Measurements from ENCODE around the gene LCMT1.

DNA sequence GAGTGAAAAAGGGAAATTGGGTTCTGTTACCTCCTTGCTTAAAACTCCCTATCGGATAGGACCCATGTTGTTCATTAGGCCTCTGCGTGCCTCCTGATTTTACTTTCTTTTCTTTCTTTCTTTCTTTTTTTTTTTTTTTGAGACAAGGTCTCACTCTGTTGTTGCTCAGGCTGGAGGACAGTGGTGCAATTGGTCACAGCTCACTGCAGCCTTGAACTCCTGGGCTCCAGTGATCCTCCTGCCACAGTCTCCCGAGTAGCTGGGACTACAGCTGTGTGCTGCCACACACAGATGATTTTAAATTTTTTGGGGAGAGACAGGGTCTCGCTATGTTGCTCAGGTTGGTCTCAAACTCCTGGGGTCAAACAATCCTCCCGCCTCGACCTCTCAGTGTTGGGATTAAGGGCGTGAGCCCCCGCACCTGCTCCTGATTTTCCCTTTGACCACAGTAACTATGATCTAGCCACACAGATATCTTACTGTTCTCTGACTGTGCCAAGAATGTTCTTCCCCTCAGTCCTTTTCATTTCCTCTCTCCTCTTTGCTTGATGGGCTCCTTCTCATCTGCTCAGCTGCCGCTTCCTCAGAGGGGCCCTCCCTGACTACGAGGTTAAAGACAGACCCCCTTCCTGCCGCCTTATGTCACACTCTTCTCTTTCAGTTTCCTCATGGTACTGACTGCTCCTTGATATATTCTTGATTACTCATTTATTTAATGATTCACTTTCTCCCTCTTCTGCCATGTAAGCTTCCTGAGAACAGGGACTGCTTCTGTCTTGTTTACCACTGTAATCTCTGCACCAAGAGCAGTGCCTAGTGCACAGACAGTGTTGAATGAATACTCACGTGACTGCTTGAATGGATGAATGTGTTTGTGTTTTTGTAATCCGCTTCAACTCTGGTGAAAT, 44.3 kb downstream of the LCMT1 start:
- TF ChIP-seq EZH2 (IDR thresholded peaks at IDR 0.05; ENCODE audit: borderline replicate concordance, low read depth, low read length, severe bottlenecking), result no peak
- TF ChIP-seq, protein P1, sequence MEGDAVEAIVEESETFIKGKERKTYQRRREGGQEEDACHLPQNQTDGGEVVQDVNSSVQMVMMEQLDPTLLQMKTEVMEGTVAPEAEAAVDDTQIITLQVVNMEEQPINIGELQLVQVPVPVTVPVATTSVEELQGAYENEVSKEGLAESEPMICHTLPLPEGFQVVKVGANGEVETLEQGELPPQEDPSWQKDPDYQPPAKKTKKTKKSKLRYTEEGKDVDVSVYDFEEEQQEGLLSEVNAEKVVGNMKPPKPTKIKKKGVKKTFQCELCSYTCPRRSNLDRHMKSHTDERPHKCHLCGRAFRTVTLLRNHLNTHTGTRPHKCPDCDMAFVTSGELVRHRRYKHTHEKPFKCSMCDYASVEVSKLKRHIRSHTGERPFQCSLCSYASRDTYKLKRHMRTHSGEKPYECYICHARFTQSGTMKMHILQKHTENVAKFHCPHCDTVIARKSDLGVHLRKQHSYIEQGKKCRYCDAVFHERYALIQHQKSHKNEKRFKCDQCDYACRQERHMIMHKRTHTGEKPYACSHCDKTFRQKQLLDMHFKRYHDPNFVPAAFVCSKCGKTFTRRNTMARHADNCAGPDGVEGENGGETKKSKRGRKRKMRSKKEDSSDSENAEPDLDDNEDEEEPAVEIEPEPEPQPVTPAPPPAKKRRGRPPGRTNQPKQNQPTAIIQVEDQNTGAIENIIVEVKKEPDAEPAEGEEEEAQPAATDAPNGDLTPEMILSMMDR (IDR thresholded peaks at IDR 0.05; ENCODE audit: borderline replicate concordance, extremely low read depth, low read length, poor library complexity, severe bottlenecking), result no peak
